ENCODE data around the gene MDFI.

The MDFI gene

DNA sequence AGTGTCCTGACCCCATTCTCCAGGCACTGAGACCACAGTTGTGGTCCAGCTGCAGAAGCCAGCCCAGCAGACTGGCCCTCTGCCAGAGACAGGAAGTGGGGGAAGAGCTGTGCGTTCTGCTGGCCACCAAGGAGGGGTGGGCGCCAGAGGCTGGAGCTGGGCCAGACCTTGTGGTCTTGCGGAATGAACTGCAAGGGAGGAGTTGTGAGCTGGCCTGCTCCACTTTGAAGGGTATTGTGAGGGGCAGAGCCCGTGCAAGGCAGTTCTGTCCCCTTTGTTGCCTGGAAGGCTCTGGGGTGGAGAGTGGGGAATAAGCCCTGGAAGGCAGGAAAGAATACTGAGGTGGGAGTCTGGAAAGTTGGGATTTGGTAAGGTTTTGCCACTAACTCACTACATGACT, 3.6 kb upstream of the MDFI start:
- DNase-seq (ENCODE audit: low read depth, low spot score) = no peak

DNA sequence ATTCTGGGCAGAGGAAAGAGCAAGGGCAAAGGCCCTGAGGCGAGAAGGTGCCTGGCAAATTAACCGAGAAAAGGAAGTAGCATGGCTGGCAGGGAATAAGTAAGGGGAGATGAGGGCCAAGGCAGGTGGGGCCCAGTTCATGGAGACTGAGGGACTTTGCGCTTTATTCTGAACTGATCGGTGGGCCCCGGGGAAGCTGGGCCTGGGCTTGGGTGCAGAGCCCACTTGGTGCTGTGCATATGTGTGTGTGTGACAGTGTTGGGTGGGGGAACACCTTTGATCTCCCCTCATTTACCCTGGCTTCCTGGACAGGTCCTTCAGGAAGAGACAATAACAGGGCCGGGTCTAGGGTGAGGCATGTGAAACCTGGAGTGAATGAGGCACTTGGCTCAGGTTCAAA, 2.9 kb upstream of the MDFI start:
- DNase-seq (ENCODE audit: low read depth, low spot score) = no peak

DNA sequence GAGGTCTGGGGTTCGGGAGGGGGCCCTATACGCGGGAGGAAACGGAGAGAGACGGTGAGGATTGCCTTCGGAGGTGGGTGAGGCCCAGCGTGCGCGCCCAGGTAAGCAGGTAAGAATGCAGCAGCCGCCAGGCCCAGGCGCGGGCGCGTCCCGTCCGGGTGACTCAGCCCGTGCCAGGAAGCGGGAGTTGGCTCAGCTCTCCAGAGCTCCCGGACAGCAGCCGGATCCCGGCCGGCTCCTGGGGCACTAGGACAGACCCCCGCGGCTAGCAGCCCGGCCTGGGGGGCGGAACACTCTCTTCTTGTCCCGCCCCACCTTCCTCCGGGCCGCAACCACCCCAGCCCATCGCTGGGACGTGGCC, 1.5 kb upstream of the MDFI start:
- no peak for DNase-seq (ENCODE audit: low read depth, low spot score)

DNA sequence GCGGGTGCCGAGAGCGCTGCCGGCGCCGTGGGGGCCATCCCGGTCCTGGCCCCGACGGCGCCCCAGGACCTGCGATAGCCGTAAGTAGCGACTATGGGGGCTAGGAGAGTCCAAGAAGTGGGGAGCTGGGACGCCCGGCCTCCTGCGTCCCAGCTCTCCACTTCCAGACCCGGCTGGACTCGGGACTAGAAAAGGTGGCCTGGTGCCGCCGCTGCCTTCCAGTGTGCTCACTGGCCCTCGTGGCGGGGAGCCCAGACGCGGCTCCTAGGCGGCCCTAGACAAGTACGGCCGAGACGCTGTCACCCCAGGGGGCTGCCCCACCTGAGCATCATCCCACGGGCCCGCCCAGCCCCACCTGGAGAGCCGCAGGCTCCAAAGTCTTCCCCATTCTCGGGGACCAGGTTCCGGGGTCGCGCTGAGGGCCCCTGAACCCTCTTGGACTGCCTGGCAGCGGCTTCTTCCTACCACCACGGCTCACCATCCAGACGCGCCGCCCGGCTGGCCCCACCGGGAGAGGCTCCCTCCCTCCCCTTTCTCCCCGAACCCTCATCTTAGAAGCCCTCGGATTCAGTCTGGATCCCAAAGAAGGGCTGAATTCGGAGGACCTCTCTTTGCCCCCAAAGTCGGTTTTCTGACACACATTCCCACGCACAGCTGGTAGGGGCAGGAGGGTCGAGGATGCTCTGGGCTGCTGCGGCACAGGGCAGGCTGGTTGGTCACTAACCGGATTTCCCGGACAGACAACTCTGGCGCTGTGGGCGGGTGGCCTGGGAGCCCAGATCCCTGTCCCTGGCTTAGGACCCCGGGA, 870 bp upstream of the MDFI start:
- DNase-seq (ENCODE audit: low read depth, low spot score) = no peak

DNA sequence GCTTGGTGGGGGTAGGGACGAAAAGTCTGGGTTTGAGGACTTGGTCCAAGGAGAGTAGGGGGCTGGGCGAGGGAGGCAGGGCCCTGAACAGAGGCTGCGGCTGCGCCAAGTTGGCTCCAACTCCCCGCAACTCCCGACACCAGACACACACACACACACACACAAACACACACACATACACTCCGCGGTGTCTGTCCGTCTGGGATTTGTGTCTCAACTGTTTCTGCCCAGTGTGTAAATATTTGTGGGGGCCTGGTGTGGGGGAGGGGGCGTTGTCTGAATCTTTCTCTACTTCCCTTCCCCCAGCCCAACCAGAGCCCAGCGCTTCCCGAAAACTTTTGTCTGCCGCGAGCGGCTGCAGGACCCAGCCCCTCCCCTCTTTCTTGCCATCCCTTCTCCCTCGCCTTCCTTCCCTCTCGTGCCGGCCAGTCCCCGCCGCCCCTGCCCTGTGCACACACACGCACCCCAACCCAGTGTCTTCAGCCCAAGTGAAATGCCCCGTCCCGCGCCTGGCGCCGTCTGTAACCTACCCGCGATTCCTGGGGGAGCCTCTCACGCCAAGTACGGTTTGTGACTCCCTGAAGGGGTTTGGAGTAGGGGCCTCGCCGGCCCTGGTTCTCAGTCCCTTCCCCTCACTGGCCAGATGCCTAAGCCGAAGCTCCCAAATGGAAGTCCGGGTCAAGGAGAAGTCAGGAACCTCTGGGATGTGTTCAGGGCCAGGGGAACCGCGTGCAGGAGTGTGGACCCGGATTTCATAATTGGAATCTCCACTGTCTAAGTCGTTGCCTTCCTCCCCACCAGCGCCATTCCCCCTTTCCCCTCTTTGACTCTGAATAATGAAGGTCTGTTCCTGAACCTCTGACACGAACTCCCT, 904 bp downstream of the MDFI start:
- DNase-seq (ENCODE audit: low read depth, low spot score) = no peak

DNA sequence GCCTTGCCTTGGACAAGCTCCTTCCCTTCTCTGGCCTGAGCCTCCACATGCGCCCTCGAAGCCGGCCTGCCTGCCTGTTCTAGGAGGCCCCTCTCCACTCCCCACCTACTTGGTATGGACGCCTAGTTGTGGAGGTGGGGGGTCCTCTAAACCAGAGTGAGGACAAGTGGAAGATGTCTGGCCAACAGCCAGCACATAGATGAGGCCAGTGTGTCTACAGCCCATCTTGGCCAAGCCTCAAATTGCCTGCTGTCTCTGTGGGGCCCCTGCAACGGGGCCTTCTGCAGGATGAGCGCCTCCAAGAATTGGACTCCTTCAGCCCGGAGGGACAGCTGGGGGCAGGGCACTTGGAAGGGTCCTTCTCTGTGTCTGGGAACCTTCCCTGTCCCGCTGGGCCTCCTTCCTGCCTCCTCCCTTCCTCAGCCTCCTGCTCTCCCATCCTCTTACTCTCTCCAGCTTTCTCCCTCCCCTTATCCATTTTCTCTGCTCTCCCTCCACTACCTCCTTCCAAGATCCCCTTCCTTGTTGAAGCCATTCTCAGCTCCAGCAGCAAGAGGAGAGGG, 1.6 kb downstream of the MDFI start:
- DNase-seq (ENCODE audit: low read depth, low spot score) = no peak

DNA sequence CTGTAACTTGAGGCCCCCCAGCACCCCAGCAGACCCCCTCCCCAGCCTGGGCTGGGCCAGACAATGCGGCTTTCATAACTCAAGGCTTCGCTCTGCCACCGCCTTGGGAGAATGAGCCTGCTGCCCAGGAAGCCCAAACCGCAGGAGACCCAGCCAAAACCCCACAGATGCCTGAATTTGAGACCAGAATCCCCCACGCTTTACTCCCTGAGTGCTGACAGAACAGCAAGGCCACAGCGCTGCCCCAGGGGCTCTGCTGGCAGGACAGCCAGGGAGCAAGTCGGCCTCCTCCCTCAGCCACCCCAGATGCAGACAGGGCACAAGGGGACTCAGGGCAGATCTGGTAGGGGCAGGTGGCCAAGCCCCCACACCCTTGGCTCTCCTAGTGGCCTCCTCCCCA, 2.2 kb downstream of the MDFI start:
- DNase-seq (ENCODE audit: low read depth, low spot score) = no peak

DNA sequence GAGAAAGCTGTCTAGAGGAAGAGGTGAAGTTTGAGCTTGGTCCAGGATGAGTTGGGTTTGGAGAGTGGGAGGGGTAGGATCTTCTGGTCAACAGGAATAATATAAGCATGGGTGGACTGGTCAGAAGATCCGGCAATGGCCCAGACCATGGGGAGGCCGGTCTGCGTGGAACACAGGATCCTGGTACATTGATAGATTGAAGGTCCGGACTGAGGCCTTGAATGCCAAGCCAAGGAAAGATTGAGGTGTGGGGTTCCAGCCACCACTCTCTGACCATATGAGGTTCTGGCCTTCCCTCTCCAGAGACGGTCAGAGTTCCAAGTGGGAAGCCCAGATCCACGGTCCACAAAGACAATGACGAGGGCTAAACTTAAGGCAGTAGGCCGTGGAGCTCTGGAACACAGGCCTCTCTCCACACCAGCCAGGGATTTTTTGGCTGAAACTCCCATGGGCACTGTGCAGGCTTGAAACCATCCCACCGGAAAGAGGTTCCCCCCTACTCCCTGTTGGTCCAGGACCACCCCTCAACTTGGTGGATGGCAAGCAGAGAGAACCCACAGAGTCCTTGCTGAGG, 3.2 kb downstream of the MDFI start:
- DNase-seq (ENCODE audit: low read depth, low spot score) = no peak

DNA sequence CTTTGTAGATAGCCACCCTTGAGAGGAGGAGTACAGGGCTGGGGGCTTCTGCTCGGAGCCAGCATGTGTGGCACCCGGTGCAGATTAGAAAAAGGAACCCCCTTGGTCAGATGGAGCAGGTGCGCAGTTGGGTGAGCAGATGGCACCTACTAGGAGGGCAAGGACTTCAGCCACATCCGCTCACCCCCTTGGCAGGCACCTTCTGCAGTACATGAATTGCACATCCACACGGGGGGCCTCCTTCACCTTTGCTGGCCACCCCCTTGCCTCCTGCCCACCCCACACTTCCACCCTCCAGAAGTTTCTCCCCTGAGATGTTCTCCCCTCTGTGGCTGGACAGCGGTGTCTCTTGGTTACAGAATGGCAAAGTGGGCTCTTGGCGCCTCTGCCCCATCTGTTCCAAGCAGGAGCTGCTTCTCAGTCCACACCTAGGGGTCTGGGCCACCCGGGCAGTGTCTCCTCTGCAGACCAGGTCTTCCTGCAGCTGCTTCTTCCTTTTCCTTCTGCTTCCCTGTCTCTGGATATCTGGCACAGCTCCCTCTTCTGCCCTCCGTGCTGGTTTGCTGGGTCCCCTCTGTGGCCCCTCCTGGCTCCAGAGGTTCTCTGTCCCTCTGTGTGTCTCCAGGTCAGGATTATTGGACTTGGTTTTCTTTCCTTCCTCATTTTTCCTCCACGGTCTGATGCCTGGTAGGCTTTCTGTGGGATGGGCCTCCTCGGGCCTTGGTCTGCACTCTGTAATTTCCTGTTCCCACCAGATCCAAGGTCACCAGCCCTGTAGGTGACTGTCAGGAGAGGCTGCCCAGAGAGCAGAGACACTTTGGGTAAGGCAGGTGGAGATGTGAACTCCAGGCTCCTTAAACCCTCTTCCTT, 4.1 kb downstream of the MDFI start:
- DNase-seq (ENCODE audit: low read depth, low spot score) = no peak

DNA sequence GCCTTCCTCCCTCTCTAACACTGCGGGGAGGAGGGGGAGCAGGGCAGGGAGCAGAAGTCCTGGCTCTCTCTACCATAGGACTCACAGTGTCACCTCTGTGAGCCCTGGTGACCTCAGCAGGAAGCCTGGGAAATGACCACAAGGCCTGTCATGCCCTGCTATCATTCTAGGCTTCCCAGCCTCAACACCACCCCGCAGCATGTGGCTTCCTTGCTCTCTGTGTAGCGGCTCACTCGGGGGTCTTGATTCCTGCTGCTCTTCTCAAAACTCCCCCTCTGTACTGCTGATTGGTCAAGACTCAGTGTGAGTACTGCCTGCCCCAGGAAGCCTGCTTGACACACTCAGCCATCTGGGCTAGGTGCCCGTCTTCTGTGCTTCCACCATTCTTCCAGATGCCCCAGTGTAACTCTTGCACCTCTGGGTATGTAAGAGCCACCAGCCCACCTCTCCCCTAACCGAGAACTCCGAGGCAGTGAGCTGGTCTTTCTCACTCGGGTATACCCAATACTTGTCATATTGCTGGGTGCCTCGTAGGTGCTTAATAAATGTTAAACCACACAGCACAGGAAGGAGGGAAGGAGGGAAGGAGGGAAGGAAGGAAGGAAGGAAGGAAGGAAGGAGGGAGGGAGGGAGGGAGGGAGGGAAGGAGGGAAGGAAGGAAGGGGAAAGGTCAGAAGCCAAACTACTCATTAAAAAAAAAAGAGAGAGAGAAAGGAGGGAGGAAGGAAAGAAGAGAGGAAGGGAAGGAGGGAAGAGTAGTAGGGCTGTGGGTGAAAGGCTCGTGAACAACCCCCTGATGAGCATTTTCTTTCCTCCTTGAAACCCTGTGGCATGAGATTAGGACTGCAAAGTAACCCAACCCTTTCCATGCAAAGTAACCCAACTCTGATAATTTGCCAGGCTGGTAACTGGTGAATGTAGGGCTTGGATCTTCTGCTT, 5.0 kb downstream of the MDFI start:
- no peak for DNase-seq (ENCODE audit: low read depth, low spot score)

DNA sequence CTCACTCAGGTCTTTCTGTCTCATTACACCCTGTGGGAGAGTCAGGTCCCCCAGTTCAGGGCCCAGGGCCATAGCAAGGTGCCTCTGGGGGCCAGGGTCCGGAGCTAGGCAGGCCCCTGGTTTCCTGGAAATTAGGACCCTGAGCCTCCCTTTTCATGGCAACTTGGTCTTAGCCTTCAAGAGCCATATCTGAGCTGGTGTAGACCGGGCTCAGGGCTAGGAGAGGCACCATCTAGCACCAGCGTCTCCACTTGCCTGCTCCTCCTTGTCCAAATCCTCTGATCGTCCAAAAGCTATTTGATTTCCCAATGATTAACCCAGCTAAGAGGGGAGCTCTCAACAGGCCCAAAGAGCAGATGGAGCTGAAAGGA, 5.6 kb downstream of the MDFI start:
- no peak for DNase-seq (ENCODE audit: low read depth, low spot score)

DNA sequence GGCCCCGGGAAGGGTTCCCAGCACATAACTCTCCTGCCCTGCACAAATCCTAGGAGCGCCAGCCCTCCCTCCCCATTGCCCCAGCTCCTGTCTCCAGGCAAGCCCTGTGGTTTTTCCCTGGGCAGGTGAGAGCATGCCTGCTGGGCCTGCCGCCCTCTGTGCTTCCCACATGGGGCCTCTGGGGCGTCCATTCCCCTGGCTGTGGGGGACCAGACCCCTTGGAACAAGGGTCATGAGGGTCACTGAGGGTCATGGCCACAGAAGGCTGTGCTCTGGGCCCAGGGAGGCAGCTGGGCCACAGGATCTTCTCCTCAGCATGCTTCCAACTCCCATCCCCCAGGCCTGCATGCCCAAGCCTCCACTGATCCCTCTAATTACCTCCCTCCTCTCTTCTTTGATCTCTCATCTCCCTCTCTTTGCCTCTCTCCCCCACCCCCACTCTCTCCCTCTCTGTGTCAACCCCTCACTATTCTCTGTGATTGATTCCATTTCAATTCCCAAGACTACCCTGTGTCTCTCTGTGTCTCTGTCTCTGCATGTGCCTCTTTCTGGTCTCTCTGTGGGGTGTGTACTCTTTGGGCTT, 6.1 kb downstream of the MDFI start:
- no peak for DNase-seq (ENCODE audit: low read depth, low spot score)

DNA sequence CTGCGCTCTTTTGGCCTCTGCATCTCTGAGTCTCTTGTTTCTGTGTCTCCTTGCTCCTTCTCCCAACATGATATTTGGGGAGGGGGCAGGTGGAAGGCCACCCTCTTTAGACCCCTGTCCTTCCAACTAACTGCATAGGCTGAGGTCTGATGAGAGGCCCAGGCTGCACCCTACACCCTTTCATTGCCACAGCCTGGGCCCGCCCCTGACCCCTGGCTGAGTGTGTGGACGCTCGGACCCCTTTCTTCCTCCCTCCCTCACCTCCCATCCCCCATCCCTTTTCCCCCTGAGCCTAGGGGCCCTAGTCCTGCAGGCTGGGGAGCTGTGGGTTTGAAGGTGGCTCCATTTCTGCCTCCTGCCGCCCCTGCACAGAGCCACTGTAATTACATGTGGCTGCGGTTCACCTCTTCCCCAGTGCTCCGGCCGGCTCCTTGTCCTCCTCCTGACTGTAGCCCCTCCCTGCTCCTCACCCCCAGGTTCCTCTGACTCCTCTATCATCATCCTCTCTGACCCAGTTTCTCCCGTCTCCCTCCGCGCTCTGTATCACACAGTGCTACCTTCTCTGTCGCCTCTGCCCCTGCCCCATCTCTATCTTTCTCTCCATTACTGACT, 6.8 kb downstream of the MDFI start:
- no peak for DNase-seq (ENCODE audit: low read depth, low spot score)

DNA sequence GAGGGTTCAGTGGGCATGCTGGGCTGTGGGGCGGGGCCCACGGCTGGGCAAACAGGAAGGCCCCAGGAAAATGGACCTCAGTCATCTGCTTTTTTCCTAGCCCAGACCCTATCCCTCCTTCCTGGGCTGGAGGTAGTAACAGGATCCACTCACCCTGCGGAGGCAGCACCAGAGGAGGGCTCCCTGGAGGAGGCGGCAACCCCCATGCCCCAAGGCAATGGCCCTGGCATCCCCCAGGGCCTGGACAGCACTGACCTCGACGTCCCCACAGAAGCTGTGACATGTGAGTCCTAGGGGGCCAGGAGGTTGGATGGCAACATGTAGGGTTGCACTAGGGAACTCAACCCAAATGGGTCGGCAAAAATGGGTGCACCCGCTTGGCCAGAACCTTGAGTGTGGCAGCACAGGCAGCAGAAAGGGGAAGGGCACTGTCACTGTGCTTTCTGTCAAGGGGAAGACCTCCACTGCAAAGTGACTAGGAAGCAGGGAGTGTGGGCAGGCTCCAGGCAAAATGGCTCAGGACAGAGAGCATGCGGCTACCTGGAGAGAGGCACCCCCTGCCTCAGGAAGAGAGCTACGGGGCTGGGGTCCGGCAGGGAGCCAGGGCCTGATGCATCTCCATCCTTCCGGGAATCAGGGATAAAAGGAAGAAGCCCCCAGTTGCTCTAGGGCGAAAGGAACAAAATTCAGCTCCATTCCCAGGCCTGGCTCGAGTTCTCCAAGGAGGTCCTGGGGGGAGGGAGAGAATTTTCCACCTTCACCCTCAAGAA, 7.9 kb downstream of the MDFI start:
- DNase-seq (ENCODE audit: low read depth, low spot score) = no peak

DNA sequence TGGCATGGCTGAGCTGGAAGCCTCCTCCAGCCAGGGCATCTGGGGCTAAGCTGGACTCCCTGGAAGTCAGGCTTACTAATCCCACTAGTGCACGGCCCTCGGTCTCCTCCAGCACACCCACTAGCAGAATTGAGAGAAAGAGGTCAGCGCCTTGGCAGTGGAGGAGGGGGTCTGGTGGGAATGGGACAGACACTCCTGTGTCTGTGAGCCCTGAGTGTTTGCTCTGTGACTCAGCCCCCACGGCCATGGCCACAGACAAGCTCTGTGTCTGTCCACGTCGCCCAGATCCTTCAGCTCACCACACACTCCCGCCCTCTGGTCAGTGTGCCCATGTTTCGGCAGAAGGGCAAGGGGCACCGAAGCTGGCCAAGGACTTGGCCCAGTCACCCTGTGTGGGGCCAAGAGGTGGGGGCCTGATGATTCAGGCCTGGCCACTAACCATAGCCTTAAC, 8.8 kb downstream of the MDFI start:
- no peak for DNase-seq (ENCODE audit: low read depth, low spot score)

DNA sequence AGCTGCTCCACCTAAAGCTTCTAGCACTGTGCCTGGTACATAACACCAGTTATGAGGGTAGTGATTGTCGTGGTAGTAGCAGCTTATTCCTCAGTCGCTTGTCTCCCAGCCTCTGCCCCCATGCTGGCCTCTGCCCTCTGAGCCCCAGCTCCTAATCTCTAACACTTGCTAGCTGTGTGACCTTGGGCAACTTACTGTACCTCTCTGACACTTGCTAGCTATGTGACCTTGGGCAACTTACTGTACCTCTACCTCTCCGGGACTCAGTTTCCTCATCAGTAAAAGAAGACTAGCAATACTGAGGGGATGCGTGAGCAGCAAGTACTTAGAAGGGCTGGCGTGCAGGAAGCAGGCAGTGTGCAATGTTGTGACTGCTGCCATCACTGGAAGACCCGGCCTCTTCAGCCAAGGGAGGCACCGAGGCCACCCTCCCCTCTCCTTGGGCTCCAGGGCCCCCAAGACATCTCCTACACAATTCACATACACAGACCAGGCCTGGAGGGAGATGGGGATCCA, 9.9 kb downstream of the MDFI start:
- DNase-seq (ENCODE audit: low read depth, low spot score) = no peak

DNA sequence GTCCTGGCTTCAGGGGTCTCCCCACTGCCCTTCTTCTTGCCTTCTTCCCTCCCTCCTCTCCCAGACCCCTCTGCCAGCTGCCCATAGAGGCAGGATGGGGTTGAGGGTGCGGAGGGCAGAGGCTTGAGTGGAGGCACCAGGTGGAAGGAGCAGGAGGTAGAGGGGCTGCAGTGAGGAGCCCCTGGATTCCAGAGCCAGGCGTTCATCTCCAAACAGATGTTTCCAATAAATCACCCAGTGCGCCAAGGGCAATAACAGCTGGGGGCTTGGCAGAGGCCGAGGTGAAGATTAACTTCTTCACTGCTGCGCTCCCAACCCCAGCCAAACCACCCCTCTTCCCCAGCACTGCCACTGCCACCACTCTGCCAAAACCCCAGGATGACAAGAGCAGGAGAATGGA, 10.7 kb downstream of the MDFI start:
- DNase-seq (ENCODE audit: low read depth, low spot score) = no peak

DNA sequence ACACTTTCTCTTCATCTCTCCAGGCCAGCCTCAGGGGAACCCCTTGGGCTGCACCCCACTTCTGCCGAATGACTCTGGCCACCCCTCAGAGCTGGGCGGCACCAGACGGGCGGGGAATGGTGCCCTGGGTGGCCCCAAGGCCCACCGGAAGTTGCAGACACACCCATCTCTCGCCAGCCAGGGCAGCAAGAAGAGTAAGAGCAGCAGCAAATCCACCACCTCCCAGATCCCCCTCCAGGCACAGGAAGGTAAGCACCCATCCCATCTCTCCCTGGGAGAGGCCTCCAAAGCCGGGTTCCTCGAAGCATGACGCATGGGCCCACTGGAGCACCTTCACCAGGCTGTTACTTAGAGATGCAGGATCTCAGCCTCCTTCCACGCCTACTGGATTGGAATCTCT, 11.3 kb downstream of the MDFI start:
- no peak for DNase-seq (ENCODE audit: low read depth, low spot score)

DNA sequence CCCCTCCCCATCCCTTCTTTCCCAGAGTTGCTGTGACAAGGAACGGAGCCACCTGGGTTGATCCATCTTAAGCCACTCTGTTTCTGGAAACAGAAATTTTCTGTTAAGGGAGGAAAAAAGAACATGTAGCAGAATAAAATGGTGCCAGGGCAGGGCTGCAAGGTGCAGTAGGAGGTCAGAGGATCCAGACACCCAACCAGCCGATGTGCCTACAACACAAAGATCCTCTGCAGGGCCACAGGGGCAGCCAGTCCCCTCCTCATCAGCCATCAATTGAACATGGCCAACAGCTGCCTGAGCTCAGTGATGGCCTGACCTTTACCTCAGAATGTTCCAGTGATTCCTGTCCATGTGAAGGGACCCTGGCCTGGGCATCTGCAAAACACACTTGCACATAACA, 11.9 kb downstream of the MDFI start:
- no peak for DNase-seq (ENCODE audit: low read depth, low spot score)

Data from iPS DF 19.7 (cell line).